Thyroid gland (tissue), 4 donors: Measurements from ENCODE around the gene UQCR11. TPM values are rescaled to one million over a fixed set of nuclear protein-coding genes. Genes with fewer than 3 reads are reported as not detected.

Experiments
- DNase-seq, 2 donors: peaks; one replicate each; pipeline ENCODE4 v3.0.0-alpha.2; 2019
- H3K27ac ChIP-seq, 3 donors: fragments of 200-600 bp; sonication (generic); 1 replicate in 2 of 3; 2 replicates in 1 of 3; pipeline ENCODE4 v1.5.1; 2016 to 2019; ENCODE audit warnings: mild to moderate bottlenecking in 1 of 3, moderate library complexity in 1 of 3
- H3K27me3 ChIP-seq: fragments of 200-600 bp; sonication (generic); one replicate; pipeline ENCODE4 v1.5.1; 2019
- H3K36me3 ChIP-seq, 2 donors: fragments of 200-600 bp; sonication (generic); one replicate each; pipeline ENCODE4 v1.5.1; 2016 to 2019
- H3K4me1 ChIP-seq, 2 donors: fragments of 200-600 bp; sonication (generic); one replicate each; pipeline ENCODE4 v1.5.1; 2017 to 2019
- H3K4me3 ChIP-seq, 3 donors: fragments of 200-600 bp; sonication (generic); replicated peaks in 1 of 3; 1 replicate in 2 of 3; 2 replicates in 1 of 3; pipeline ENCODE4 v1.5.1; 2016; ENCODE audit warnings: mild to moderate bottlenecking in 1 of 3
- H3K9me3 ChIP-seq: fragments of 200-600 bp; sonication (generic); one replicate; pipeline ENCODE4 v1.5.1; 2017
- CTCF ChIP-seq, 6 experiments: fragments of 200-600 bp in 3 of 6; fragments of 450-650 bp in 3 of 6; sonication (generic) in 3 of 6; IDR thresholded peaks; one replicate each; pipeline ENCODE4 v1.5.1; 2016 to 2019; ENCODE audit warnings: antibody characterized with exemption in 6 of 6, mild to moderate bottlenecking in 2 of 6, inconsistent platforms in 1 of 6, moderate library complexity in 1 of 6
- POLR2A ChIP-seq, 2 donors: fragments of 450-650 bp; IDR thresholded peaks; one replicate each; pipeline ENCODE4 v1.6.1; 2017; ENCODE audit warnings: antibody characterized with exemption in 2 of 2, mild to moderate bottlenecking in 2 of 2, moderate library complexity in 1 of 2
- WGBS, 2 donors: methylation state at CpG; one replicate each; pipeline ENCODE4 v1.1.5; 2017; 5-methylcytosine and 5-hydroxymethylcytosine counted together
- intact Hi-C: fragments of 100-400 bp; cut with DNase I; formaldehyde crosslinking; loops from one replicate; pipeline ENCODE4 v1.15.1; 2023
- total RNA-seq, 4 donors: library from RNA; depleted of rRNA; stranded (reverse); fragments of >200 nt; gene quantifications; one replicate each; pipeline ENCODE4 v1.2.3, GENCODE V29; 2016

The UQCR11 gene
- total RNA-seq, 4 donors from 2014 or later, result 52.0 to 154 (median 61.9) TPM

- Histone ChIP-seq H3K4me3 (no peak overlapping the region), H3K27me3 (no peaks in the 10 kb centered on the region), H3K27ac (no peak overlapping the region), H3K4me1 (peaks cover 7 to 9% of the 10 kb centered on the region in 2 donors), H3K9me3 (no peaks in the 10 kb centered on the region), H3K36me3 (no peaks in the 10 kb centered on the region)
- 90 to 96% methylated on average over 6 of the region's 6 CpGs for WGBS, 2 donors
- TF ChIP-seq POLR2A (IDR thresholded peaks at IDR 0.05), result no peak
- no peak for TF ChIP-seq CTCF (IDR thresholded peaks at IDR 0.05)
- intact Hi-C loops, result no loop called here
- no peak for DNase-seq
These were observed 42.0 kb downstream of the UQCR11 start for GRCh38 chr19:1563251-1563650.

- no peaks in the 10 kb centered on the region for H3K9me3 ChIP-seq
- no peaks in the 10 kb centered on the region for H3K27me3 ChIP-seq
- H3K36me3 ChIP-seq, result no peaks in the 10 kb centered on the region
- H3K27ac ChIP-seq, result no peak overlapping the region
- H3K4me3 ChIP-seq, result no peak overlapping the region
- WGBS, 2 donors, result 86 to 94% methylated on average over 9 to 13 of the region's 17 CpGs
- no peak for DNase-seq
- intact Hi-C loops, result no loop called here
- peaks cover 7 to 8% of the 10 kb centered on the region in 2 donors for H3K4me1 ChIP-seq
- no peak for TF ChIP-seq CTCF (IDR thresholded peaks at IDR 0.05)
- no peak for TF ChIP-seq POLR2A (IDR thresholded peaks at IDR 0.05)
These were observed 43.9 kb downstream of the UQCR11 start for GRCh38 chr19:1561236-1561842.

GRCh38 chr19:1560286-1560882, 44.9 kb downstream of the UQCR11 start:
- no peak overlapping the region for H3K27ac ChIP-seq
- no peak for DNase-seq
- TF ChIP-seq POLR2A (IDR thresholded peaks at IDR 0.05) (no peak), CTCF (IDR thresholded peaks at IDR 0.05) (no peak)
- WGBS, 2 donors, result 71 to 76% methylated on average over 23 to 25 of the region's 25 CpGs
- no peaks in the 10 kb centered on the region for H3K9me3 ChIP-seq
- no peaks in the 10 kb centered on the region for H3K27me3 ChIP-seq
- H3K4me1 ChIP-seq, result no peaks in the 10 kb centered on the region
- intact Hi-C loops, result no loop called here
- peaks cover 0 to 3% of the 10 kb centered on the region in 2 donors for H3K36me3 ChIP-seq
- no peak overlapping the region for H3K4me3 ChIP-seq

- intact Hi-C loops, result loop anchor here (10.0 kb wide), 1 partner anchor 256 kb away; the partner anchor contains the start of gene ATP8B3
- peaks cover 0 to 4% of the 10 kb centered on the region in 2 donors for H3K36me3 ChIP-seq
- no peaks in the 10 kb centered on the region for H3K27me3 ChIP-seq
- no peaks in the 10 kb centered on the region for H3K4me1 ChIP-seq
- DNase-seq, result no peak
- H3K4me3 ChIP-seq, result no peak overlapping the region
- TF ChIP-seq POLR2A (IDR thresholded peaks at IDR 0.05) (no peak), CTCF (IDR thresholded peaks at IDR 0.05) (no peak)
- 81 to 91% methylated on average over 9 to 10 of the region's 12 CpGs for WGBS, 2 donors
- H3K9me3 ChIP-seq, result no peaks in the 10 kb centered on the region
- H3K27ac ChIP-seq, result no peak overlapping the region
These were observed 46.7 kb downstream of the UQCR11 start for GRCh38 chr19:1558552-1558951.

GRCh38 chr19:1556390-1557070, 48.7 kb downstream of the UQCR11 start:
- WGBS, 2 donors, result 96 to 98% methylated on average over 51 to 53 of the region's 66 CpGs
- intact Hi-C loops, result loop anchor here (10.0 kb wide), 1 partner anchor 258 kb away; the partner anchor contains the start of gene ATP8B3
- no peak for DNase-seq
- H3K36me3 ChIP-seq, result peaks cover 0 to 4% of the 10 kb centered on the region in 2 donors
- no peak overlapping the region for H3K4me3 ChIP-seq
- H3K9me3 ChIP-seq, result no peaks in the 10 kb centered on the region
- H3K27ac ChIP-seq, result no peak overlapping the region
- no peaks in the 10 kb centered on the region for H3K27me3 ChIP-seq
- H3K4me1 ChIP-seq, result no peaks in the 10 kb centered on the region
- no peak for TF ChIP-seq CTCF (IDR thresholded peaks at IDR 0.05)
- no peak for TF ChIP-seq POLR2A (IDR thresholded peaks at IDR 0.05)
